ENCODE measurements around the gene HYI.

The HYI gene

GRCh38 chr1:43436371-43436770 is 17.4 kb downstream of the HYI start:
- H3K27ac ChIP-seq, result no peak overlapping the region
- TF ChIP-seq, protein P1, sequence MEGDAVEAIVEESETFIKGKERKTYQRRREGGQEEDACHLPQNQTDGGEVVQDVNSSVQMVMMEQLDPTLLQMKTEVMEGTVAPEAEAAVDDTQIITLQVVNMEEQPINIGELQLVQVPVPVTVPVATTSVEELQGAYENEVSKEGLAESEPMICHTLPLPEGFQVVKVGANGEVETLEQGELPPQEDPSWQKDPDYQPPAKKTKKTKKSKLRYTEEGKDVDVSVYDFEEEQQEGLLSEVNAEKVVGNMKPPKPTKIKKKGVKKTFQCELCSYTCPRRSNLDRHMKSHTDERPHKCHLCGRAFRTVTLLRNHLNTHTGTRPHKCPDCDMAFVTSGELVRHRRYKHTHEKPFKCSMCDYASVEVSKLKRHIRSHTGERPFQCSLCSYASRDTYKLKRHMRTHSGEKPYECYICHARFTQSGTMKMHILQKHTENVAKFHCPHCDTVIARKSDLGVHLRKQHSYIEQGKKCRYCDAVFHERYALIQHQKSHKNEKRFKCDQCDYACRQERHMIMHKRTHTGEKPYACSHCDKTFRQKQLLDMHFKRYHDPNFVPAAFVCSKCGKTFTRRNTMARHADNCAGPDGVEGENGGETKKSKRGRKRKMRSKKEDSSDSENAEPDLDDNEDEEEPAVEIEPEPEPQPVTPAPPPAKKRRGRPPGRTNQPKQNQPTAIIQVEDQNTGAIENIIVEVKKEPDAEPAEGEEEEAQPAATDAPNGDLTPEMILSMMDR (conservative IDR thresholded peaks at IDR 0.05), result no peak

- TF ChIP-seq, protein P1 (conservative IDR thresholded peaks at IDR 0.05), result no peak
- H3K27ac ChIP-seq, result no peak overlapping the region
Measured at GRCh38 chr1:43435146-43436145, 18.3 kb downstream of the HYI start.

- TF ChIP-seq, protein P1 (conservative IDR thresholded peaks at IDR 0.05), result no peak
Measured at GRCh38 chr1:43434256-43434655, 19.5 kb downstream of the HYI start.

DNA sequence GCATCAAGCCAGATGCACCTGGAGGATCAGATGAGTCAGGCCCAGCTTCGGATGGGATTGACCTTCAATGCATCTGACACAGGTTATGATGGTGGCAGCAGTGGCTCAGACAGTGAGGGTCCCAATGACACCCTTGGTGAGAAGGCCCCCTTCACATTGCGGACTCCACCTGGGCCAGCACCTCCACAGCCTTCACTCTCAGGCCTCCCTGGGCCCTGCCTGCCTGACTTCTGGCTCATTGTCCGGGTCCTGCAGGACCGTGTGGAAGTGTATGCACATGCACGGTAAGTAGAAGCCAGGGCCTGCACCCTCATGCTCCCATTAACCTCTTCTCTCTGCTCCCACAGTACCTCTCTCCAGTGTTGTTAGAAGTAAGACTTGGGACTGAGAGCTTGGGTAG is 20.8 kb downstream of the HYI start:
- TF ChIP-seq, protein P1 (conservative IDR thresholded peaks at IDR 0.05), result no peak
- H3K27ac ChIP-seq, result no peak overlapping the region

More at GRCh38 chr1:43434256-43434655, 19.5 kb downstream of the HYI start:
- no peak overlapping the region for H3K27ac ChIP-seq

DNA sequence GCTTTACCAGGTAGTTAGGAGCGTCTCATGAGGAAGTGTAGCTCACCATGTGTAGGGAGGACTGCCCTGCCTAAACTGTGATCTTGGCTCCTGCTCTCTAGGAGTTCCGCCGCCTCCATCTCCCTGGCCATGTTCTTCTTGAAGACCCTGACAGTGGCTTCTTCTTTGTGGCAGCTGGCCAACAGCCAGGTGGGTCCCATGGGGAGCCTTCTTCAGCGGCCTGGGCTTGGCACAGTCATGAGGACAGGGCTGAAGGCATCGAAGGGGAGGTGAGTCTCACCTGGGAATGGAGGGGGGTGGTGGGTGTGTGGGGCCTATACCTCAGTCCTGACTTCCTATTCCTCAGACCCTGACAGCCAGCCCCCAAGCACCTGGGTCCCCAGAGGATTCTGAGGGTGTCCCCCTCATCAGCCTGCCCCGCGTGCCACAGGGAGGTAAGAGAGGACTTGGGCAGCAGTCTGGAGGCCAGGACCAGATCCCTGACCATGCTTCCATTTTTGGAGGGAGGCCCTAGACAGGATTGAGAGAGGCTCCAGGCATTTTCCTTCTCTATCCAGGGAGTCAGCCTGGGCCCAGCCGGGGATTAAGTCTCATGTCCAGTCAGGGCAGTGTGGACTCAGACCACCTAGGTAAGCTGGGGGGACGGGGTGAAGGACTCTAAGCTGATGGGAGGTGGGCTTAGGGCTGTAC is 21.4 kb downstream of the HYI start:
- H3K27ac ChIP-seq, result no peak overlapping the region
- TF ChIP-seq, protein P1 (conservative IDR thresholded peaks at IDR 0.05), result no peak

DNA sequence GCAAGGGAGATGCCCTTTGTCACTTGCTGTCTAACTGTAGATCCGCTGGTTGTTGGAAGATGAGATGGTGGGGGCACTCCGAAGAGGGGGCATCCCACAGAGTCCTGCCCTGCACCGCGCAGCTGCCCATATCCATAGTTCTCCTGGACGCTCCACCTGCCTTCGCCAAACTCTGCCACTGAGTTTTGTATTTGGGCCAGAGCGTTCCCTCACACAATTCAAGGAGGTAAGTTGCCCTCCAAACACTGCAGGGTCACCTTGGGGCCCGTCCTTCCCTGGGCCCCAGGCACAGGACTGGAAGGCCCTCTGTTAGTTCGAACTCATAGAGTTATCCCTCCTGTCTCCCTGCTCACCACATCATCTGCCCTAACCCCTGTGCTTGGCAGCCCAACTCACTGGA is 22.1 kb downstream of the HYI start:
- TF ChIP-seq, protein P1 (conservative IDR thresholded peaks at IDR 0.05), result no peak
- H3K27ac ChIP-seq, result no peak overlapping the region

GRCh38 chr1:43430831-43431230 is 22.9 kb downstream of the HYI start:
- H3K27ac ChIP-seq, result no peak overlapping the region
- TF ChIP-seq, protein P1 (conservative IDR thresholded peaks at IDR 0.05), result no peak

Data from VCaP (cell line).